ENCODE measurements around the gene ERICH6.

Gene ERICH6

DNA sequence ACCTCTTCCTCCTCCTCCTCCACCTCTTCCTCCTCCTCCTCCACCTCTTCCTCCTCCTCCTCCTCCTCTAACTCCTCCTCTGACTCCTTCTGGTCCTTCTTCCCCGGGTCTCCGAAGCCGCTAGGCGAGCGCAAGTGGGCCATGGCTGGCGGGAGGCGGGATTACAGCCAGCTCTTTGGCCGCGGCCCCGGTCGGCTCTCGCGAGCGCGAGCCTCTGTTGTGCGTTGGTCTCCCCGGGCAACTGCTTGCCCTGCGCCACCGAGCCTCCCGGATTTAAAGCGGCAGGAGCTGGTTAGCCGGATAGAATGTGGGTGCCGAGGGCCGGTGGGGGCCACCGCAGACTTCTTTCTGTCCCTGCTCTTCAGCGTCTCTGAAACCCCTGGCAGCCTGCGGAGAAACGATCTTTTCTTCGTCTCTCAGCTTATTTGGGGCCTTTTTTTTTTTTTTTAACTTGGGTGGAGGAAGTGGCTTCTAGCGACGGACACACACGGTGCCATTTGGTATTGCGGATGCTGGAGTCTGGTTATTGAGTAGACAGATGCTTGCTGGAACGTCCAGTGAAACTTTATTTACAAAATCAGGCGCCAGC, at the start of gene ERICH6:
ERICH6 (minus strand) TSS at position 165 of the 589 bp plus-strand sequence; CDS start at position 143, 22 bp downstream.
- peak; percentile 63 to 76 (median 72) for DNase-seq (ENCODE audit: low read depth in 2 of 3, low spot score in 2 of 3)

DNA sequence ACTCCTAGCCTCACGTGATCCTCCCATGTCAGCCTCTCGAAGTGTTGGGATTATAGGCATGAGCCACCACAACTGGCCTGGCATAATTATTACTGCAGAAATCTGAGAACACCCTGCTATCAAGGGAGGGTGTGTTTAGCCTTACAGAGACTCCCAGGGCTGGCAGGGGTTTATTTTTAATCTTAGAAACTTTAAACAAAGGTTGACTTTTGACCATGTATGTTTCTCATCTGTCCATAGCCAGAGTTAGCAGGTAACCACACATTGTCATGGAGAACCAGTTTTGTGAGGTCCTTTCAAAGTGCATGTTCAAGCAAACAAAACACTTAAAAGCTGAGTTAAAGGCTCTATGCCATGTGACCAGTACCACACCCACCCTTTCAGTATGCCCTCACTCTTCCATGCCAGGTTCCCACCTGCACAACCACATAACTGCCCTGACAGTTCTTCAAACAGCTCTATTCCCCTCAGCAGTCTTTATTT, 48.1 kb upstream of the ERICH6 start:
- DNase-seq (ENCODE audit: low read depth in 2 of 3, low spot score in 2 of 3): no peak

DNA sequence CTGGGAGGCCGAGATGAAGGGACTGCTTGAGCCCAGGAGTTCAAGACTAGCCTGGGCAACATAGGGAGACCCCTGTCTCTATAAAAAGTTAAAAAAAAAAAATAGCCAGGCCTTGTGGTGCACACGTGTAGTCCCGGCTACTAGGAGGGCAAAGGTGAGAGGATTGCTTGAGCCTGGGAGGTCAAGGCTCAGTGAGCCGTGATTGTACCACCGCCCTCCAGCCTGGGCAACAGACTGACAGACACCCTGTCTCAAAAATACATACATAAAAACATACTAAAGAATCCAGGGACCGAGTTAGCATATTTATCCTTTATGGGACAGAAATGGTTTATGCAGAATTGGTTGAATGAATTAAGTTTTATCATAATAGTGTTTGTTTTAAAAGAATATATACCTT, 45.5 kb upstream of the ERICH6 start:
- DNase-seq (ENCODE audit: low read depth in 2 of 3, low spot score in 2 of 3): no peak

DNA sequence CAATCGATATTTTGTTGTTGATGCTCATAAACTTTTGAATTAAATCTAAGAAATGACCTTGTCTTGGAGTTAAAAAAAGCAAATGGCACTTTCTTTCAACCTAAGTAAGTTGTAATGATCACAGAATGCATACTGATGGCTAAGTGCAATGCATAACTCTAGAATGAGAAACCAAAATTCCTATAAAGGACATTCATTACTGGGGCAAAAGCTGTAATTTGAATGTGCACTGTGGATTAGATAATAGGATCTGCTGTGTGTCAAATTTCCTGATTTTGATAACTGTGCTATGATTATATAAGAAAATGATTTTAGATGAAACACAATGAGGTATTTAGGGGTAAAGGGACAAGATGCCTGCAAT, 44.9 kb upstream of the ERICH6 start:
- DNase-seq (ENCODE audit: low read depth in 2 of 3, low spot score in 2 of 3): no peak

DNA sequence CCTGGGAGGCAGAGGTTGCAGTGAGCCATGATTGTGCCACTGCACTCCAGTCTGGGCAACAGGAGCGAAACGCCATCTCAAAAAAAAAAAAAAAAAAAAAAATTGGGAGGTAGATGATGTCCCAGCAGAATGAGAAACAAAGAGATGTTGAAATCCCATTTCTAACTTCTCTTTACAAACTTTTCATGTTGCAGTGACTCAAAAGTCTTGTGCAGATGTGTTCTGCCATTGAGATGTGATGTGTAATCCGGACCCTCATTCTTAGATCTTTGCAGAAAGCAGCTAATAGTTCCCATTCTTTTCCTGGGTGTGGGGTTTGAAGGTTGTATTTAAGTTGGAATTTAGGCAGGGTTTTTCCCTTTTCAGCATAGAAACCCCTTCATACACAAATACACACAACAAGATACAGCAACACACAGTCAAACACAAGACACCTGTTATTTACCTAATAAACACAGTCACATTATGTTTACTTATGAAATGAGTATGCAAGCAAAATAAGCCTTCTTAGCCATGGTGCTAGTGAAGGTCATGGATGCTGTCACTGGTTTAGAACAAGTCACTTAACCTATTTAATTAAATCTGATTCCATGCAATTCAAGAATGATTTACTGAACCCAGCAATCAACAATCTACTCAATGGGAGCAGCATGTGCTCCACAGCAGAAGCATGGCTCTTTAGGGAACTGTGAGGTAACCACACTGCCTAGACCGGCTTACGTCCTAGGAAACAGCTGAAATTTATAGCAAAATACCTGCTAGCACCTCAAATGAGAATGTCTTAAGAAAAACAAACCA, 44.4 kb upstream of the ERICH6 start:
- no peak for DNase-seq (ENCODE audit: low read depth in 2 of 3, low spot score in 2 of 3)

DNA sequence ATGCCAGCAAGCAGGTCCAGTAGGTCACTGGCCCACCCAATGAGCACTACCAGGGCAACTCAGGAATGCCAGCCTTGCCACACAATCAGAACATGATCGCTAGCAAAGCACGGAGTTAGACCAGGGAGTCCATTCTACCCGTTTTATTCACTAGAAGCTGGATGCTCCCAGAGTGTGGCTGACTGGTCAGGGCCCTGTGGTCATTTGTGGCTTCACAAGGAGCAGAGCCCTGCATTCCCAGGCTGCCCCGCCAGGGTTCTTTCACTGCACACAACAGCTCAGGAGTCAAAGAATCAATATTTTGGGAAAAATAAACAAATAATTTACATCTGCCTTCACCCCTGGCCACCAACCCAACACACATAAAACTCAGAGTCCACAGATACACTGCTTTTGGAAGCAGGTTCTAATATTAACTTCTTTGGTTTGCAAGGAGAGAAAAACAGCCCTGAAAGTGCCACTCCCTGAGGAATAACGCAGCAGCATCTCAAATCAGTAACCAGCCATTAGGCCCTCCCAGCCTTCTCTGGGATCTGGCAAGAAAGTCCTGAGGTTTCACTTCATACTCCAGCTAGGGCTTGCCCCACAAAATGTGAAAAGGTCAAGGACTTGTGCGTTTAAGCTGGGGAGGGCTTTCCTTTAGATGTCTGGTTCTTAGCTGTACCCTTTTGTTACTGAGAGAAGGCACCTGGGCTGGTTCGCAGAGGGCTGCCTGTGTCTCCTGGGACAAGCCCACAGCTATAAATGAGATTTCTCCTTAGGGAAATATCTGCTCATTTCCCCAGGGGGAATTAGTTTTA, 43.3 kb upstream of the ERICH6 start:
- DNase-seq (ENCODE audit: low read depth in 2 of 3, low spot score in 2 of 3): no peak

DNA sequence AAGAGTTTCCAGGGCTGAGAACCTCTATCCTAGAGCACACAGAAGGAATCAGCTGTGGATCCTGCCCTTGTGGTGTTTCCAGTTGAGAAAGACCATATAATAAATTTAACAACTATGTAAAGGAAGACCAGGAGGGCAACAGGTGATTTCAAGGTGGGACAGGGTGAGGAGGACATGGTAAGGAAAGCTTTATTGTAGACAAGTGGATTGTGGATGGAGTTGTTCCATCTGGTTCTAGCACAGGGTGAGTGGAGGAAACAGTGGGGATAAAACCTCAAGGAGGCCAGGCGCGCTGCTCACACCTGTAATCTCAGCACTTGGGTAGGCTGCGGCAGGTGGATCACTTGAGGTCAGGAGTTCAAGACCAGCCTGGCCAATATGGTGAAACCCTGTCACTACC, 42.1 kb upstream of the ERICH6 start:
- no peak for DNase-seq (ENCODE audit: low read depth in 2 of 3, low spot score in 2 of 3)

DNA sequence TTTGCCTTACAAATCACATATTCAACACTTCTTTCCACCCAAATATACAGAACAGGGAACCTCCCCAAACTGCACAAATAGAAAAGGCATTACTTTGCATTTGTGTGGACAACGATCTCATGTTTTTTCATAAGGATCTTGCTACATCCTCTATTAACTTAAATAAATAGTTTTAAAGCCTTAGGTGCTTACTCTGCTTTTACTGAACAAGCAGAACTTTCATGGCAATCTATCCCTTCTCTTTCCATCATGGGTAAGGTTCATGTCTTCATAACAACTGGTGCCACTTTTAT, 41.1 kb upstream of the ERICH6 start:
- DNase-seq (ENCODE audit: low read depth in 2 of 3, low spot score in 2 of 3): no peak

DNA sequence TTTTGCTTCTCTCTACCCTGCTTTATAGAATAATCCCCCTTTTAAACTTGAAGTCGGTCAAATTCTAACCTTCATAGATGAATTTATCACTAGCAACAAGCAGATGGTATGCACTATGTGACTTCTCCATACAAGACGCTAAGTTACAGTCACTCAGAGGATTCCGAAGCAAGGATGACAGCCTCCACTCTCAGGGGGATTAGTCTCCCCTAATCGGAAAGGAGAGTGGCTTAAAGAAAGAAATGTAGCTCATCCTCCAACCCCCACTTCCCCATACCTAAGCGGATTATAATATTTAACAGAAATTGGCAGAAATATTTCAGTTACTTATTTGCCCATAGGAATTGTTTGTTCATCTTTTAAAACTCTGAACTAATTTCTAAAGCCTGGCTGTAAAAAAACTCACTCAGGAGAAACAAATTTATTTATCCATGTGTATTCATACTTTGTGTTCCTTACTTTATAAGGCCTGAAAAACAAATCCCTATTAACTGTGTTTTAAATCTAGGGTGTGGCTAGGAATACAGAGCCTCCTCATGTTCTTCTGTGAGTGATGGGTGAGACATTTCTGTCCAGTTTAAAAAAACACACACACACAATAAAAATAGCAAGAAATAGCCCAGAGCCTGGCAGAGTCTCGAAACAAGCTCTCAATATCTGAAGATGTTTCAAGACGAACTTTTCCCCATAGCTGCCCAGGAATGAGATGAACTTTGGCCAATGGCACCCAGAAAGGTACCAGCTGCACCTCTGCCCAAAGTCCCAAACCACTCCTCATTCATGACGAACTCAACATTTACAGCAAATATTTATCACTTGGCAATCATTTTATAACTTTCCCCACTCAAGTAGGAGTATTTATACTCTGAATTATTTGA, 40.6 kb upstream of the ERICH6 start:
- no peak for DNase-seq (ENCODE audit: low read depth in 2 of 3, low spot score in 2 of 3)

DNA sequence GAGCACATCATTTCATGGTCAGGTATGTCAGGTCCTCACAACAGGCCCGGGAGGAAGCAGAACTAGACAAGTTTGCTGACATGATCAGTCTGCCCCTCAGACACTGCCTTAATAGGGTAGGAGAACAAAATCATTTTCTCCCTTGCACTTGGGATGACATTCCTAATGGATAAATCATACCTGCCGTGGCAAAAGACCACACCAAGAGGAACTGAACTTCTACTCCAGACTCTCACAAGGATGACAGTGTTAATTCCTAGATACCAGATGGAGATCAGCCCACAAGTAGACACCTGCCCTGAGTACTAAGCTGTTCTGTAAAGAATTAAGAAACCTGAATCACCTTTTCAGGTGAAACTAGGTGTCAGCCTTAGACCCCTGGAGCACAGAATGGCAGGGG, 39.8 kb upstream of the ERICH6 start:
- DNase-seq (ENCODE audit: low read depth in 2 of 3, low spot score in 2 of 3): no peak

DNA sequence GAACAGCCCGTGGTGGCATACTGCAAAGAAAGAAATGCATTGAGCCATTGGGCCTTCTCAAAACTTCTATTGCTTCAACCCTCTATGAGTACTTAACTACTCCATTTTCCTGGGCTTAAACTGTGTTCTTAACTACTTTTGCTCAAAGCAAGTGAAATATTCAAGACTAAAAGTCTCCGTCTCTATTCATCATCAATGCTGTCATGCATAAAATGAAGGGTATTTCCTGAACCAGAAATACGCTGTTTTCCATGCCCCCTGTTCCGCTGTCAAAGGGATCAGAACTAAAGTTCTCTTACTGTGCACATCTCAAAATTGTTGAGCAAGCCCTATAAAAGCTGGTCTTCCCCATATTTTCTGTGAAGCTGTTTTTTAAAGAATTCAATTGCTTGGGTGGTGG, 39.0 kb upstream of the ERICH6 start:
- DNase-seq (ENCODE audit: low read depth in 2 of 3, low spot score in 2 of 3): no peak

DNA sequence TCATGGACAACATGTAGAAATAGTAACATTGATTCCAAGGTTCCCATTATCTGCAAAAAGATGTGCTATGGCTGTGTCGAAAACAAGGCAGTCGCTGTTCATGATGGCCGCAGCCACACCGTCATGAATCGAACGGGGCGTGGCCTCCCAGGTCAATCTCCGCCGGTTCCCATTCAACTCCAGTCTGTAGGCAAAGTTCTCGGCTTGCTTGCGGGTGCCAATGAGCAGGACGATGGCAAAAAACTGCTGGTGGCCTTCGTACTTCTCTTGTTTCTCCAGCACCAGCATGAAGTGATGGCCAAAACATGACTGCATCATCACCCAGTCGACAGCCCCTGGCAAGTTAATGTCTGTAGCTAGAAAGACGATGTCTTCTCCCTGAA, 38.4 kb upstream of the ERICH6 start:
- no peak for DNase-seq (ENCODE audit: low read depth in 2 of 3, low spot score in 2 of 3)

DNA sequence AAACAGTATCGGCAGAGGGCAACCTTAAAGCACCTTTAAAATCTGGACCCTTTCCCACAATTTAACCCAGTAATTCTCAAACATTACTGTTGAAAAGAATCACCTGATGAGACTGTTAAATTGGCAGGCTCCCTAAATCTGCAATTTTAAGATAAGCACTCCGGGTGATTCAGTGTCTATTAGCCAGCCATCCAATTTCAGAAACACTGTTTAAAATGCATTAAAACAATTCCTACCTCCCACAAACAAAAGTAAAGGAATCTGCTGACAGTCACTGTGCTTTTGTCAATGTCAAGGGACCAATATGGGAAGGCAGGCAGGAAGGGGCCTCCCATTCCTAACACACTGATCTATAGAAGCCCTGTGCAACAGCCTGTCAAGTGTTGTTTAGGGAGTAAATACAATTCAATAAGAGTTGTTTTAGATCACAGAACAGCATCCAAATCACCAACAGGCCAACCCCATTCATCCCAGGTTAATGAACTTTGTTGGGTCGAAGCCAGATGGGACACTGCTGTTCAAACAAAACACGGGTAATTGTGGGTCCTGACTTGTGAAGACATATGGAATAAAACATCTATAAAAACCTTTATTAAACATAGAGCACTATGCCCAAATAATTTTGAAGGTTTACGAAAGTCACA, 37.9 kb upstream of the ERICH6 start:
- no peak for DNase-seq (ENCODE audit: low read depth in 2 of 3, low spot score in 2 of 3)

DNA sequence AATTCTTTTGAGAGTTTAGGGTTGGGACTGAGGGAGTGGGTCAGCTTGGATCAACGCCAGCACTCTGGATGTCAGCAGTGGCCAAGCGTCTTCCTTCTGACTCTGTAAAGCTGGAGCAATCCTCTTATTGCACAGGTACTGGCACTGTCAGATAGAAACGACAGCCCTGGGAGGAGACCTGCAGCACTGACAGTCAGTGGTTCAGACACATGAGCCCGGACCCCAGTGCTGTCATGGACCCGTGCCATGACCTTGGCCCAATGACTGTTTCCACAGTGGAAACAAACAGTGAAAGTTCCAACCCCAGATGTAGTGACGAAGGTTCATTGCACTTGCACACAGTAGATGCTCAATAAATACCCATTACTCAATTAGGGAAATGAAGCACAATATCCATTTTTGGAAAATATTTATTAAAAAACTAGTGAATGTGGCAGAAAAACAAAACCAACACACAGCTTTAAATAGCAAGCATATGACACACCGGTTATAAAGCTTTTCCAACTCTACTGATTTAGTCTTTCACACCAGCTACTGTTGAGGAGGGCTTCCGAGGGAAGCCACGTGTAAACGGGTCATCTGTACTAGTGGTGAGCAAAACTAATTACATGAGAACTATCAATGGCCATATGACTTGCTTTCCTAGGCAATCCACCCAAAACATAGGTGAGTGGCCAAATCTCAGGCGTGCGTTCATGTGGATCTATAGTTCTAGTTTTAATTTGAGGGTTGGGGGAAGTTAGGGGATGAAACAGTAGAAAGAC, 37.2 kb upstream of the ERICH6 start:
- no peak for DNase-seq (ENCODE audit: low read depth in 2 of 3, low spot score in 2 of 3)

DNA sequence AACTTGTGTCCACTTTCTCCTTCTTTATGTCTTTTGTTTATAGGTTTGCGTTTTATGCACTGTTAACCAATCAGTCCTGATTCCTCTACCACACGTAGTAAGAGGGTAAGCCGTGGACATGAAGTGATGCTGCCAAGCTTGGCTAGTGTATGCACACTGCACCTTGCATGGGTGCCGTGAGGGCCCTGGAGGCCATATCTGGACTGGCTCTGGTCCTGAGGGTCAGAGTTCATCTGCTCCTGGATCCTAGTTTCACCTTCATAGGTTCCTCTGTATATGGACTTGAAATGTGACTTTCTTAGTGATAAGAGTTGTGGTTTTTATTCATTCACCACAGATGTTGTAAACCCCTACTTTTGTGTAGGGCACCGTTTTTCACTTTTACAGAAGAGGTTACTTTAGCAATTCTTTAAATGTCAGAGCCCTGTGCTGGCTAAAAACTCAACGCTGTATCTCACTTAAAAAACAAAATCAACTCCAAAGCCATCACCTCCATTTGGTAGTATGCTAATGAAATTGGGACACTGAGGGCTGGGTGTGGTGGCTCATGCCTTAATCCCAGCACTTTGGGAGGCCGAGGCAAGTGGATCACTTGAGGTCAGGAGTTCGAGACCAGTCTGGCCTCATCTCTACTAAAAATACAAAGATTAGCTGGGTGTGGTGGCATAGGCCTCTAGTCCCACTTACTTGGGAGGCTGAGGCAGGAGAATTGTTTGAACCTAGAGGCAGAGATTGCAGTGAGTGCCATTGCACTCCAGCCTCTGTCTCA, 36.3 kb upstream of the ERICH6 start:
- no peak for DNase-seq (ENCODE audit: low read depth in 2 of 3, low spot score in 2 of 3)

DNA sequence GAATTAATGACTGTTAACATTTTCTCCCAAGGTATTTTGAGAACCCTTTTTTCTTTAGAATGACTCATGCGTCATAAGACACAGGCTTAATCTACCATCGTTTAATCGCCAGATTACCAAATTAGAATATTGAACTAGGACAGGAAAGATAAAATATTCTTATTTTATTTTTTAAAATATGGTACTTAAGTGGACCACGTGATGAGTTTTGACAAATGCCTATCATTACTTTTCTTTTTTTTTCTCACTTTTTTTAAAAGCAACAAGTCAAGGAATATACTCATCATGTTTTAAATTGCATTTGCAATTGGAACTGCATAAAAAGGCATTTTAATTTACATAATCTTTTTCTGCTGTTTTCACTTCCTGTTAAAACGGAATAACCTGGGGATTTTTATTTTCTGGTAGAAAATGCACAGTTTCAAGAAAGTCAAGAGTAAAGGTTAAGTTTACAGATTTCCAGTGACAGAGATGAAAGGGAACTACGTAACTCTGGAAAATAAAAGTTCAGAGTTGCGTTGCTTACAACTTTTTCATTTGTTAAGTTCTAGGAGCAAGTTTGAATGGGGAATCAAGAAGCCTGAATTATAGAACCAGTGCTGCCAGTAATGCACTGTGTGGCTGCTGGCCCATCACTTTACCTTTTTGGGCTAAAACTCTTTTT, 35.6 kb upstream of the ERICH6 start:
- no peak for DNase-seq (ENCODE audit: low read depth in 2 of 3, low spot score in 2 of 3)

DNA sequence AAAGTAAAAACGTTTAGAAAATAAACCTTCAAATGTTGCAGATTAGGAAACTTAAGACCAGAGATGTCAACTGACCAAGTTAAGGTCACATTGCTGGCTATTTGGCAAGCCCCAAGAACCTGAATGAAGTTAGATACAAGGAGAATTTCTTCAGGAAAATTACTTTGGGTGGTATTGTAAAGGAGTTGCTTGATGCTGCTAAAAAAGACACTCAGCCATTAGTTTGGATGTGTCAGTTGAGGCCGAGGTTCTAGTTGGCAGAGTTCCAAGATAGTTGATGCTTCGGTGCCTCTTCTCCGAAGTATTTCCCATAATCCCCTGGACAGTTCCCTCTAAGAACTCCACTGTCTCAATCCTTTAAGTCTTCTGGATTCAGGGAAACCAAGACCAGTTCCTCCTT, 35.0 kb upstream of the ERICH6 start:
- no peak for DNase-seq (ENCODE audit: low read depth in 2 of 3, low spot score in 2 of 3)

DNA sequence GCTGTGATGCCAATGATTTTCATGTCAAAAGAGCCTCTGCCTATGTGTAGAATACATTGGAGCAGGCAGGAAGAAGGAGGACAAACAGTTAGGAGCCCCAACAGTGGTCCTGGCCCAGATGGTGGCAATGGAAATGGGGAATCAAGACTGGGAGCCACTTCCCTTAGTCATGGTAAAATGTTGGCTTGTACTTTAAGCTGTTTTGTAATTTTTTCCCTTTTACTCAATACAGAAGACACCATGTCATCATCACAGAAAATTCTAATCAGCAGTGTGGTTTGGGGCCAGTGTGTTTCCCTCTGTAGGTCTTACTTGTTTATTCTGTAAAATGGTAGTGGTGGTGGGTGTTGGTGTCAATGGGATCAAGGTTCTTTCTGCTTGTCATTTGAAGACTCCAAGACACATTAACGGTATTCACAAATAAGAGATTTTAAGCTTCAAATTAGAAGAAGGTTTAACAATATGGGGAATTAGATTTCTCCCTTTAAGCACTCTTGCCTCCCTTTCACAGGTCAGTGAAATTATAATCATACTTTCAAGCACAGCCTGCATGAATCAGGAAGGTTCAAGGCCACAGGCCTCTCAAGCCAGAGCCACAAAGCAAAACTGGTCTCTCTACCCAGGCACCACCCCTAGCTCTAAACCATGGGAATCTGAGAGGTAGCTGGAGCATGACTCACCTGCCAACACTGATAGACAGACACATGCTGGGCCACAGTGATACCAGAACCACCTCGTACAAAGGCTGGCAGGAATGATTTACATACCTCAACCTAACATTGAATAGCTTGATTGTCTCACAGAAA, 34.4 kb upstream of the ERICH6 start:
- no peak for DNase-seq (ENCODE audit: low read depth in 2 of 3, low spot score in 2 of 3)
